Keratinocyte (primary cell): Measurements from ENCODE around the gene PRR20G. TPM values are rescaled to one million over a fixed set of nuclear protein-coding genes. Genes with fewer than 3 reads are reported as not detected.

Source experiments
- DNase-seq: peaks from one replicate; pipeline ENCODE4 v3.0.0-alpha.2; 2011; ENCODE audit warnings: low read depth, missing footprints, low spot score
- FAIRE-seq: peaks from 2 replicates; lab custom pipeline; 2011; peaks lifted over from hg19 to GRCh38; lab: Jason Lieb, UNC
- H2AFZ ChIP-seq: 2 replicates; pipeline ENCODE4 v1.6.0; 2012; ENCODE audit warnings: low read length, control low read depth, inconsistent platforms; ENCODE audit not compliant: control insufficient read depth
- H3K27ac ChIP-seq: 2 replicates; pipeline ENCODE4 v1.5.1; 2011; ENCODE audit warnings: low read length; ENCODE audit not compliant: control insufficient read depth, insufficient read depth
- H3K27me3 ChIP-seq: 3 replicates; pipeline ENCODE4 v1.6.0; 2011; ENCODE audit warnings: low read length; ENCODE audit not compliant: control insufficient read depth, insufficient read depth; ENCODE audit errors: extremely low read depth
- H3K36me3 ChIP-seq, 2 experiments: 2 replicates in 1 of 2; 3 replicates in 1 of 2; pipeline ENCODE4 v1.5.1; 2011; ENCODE audit warnings: low read length in 2 of 2, mild to moderate bottlenecking in 1 of 2; ENCODE audit not compliant: control insufficient read depth in 2 of 2, insufficient read depth in 2 of 2; ENCODE audit errors: extremely low read depth in 1 of 2
- H3K4me1 ChIP-seq: 3 replicates; pipeline ENCODE4 v1.5.1; 2011; ENCODE audit warnings: low read length; ENCODE audit not compliant: control insufficient read depth, insufficient read depth; ENCODE audit errors: extremely low read depth
- H3K4me2 ChIP-seq: 3 replicates; pipeline ENCODE4 v1.6.0; 2011; ENCODE audit warnings: low read depth, low read length; ENCODE audit not compliant: control insufficient read depth, insufficient read depth; ENCODE audit errors: extremely low read depth
- H3K4me3 ChIP-seq, 3 experiments: fragments of 200-600 bp in 1 of 3; sonication (generic) in 1 of 3; 2 replicates in 2 of 3; 3 replicates in 1 of 3; pipeline ENCODE4 v1.5.1; 2011 to 2016; ENCODE audit warnings: low read length in 3 of 3, mild to moderate bottlenecking in 3 of 3, control low read depth in 2 of 3, inconsistent platforms in 1 of 3, low read depth in 1 of 3, mixed read lengths in 1 of 3, mixed run types in 1 of 3, moderate library complexity in 1 of 3; ENCODE audit not compliant: control insufficient read depth in 2 of 3, insufficient read depth in 2 of 3; ENCODE audit errors: extremely low read depth in 1 of 3
- H3K79me2 ChIP-seq: 2 replicates; pipeline ENCODE4 v1.6.0; 2012; ENCODE audit warnings: low read length; ENCODE audit not compliant: control insufficient read depth, insufficient read depth
- H3K9ac ChIP-seq: 3 replicates; pipeline ENCODE4 v1.6.0; 2011; ENCODE audit warnings: low read length; ENCODE audit not compliant: control insufficient read depth, insufficient read depth; ENCODE audit errors: extremely low read depth
- H3K9me1 ChIP-seq: 3 replicates; pipeline ENCODE4 v1.6.0; 2011; ENCODE audit warnings: low read length; ENCODE audit not compliant: control insufficient read depth, insufficient read depth; ENCODE audit errors: extremely low read depth
- H3K9me3 ChIP-seq: 2 replicates; pipeline ENCODE4 v1.5.1; 2012; ENCODE audit warnings: low read depth, low read length; ENCODE audit not compliant: control insufficient read depth
- H4K20me1 ChIP-seq: 3 replicates; pipeline ENCODE4 v1.6.0; 2011; ENCODE audit warnings: low read length; ENCODE audit not compliant: control insufficient read depth, insufficient read depth; ENCODE audit errors: extremely low read depth
- EZH2 ChIP-seq: IDR thresholded peaks from one replicate; pipeline ENCODE4 v1.6.1; 2012; ENCODE audit warnings: inconsistent platforms, mild to moderate bottlenecking, low read length, moderate library complexity
- dilution Hi-C: fragments of 300-500 bp; cut with MboI; formaldehyde crosslinking; loops from one replicate; pipeline ENCODE4 v1.7.0; 2020; ENCODE audit warnings: low sequenced_read_pairs; ENCODE audit not compliant: extremely low pct_ligation_motif_present
- polyA plus RNA-seq, 5 experiments: library from polyadenylated mRNA; depleted of rRNA in 3 of 5; stranded (reverse) in 3 of 5; stranded (forward) in 1 of 5; unstranded in 1 of 5; fragments of >200 nt; gene quantifications; 1 replicate in 1 of 5; 2 replicates in 3 of 5; 3 replicates in 1 of 5; pipeline versions ENCODE4 v1.2.1 to v1.2.3, GENCODE V29; 2011 to 2012; ENCODE audit warnings: missing spikeins in 2 of 5, low read depth in 1 of 5, low replicate concordance in 1 of 5
- TF ChIP-seq, protein P1 (sequence below), 3 experiments: IDR thresholded peaks in 1 of 3; conservative IDR thresholded peaks in 1 of 3; optimal IDR thresholded peaks in 1 of 3; 2 replicates in 2 of 3; 3 replicates in 1 of 3; pipeline versions ENCODE3 to v1.5.1; 2011; ENCODE audit warnings: low read length in 3 of 3, mild to moderate bottlenecking in 3 of 3, moderate library complexity in 2 of 3, control low read depth in 1 of 3, inconsistent platforms in 1 of 3; ENCODE audit not compliant: insufficient read depth in 2 of 3; ENCODE audit errors: extremely low read depth in 1 of 3

PRR20G gene
- polyA plus RNA-seq, 1 donor (not counting 4 experiments of a cell fraction or from before 2014, with no cell fraction given), result not detected

DNA sequence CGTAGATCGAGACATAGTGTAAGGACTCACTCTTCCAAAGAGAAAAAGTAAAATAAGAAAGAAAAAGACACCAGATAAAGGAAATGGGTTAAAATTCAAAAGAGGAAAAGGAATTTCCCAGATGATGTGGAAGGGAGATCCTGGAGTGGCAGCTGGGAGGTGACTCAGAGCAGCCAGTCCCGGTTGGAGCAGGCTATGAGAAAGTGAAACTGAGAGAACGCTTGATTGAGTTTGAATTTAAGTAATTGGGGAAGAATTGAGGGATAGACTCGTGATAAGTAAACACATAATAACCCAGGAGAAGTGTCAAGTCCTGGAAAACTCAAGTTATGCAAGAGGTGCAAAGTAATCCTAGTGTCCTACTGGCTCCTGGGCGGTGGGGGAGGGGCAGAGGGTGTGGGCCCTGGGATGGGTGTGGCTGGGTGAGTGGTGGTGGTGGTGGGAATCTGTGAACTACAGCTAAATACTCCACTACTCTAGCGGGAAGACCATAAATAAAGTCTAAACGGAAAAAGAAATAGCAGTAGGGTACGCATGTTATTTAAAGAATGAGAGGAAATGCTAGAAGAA lies 1.2 kb downstream of the PRR20G start:
- Histone ChIP-seq H3K4me3 (peak overlapping the region; percentile 5 to 50 (median 46)), H3K79me2 (no peaks in the 10 kb centered on the region), H3K4me2 (peak overlapping the region; percentile 74), H3K27me3 (no peaks in the 10 kb centered on the region), H3K9me1 (no peaks in the 10 kb centered on the region), H3K27ac (peak overlapping the region; percentile 76), H4K20me1 (no peaks in the 10 kb centered on the region), H3K9me3 (no peaks in the 10 kb centered on the region), H3K9ac (peak overlapping the region; percentile 66), H3K36me3 (no peaks in the 10 kb centered on the region), H3K4me1 (peaks cover 9% of the 10 kb centered on the region), H2AFZ (peak overlapping the region; percentile 83)
- TF ChIP-seq EZH2, result no peak
- TF ChIP-seq, protein P1, sequence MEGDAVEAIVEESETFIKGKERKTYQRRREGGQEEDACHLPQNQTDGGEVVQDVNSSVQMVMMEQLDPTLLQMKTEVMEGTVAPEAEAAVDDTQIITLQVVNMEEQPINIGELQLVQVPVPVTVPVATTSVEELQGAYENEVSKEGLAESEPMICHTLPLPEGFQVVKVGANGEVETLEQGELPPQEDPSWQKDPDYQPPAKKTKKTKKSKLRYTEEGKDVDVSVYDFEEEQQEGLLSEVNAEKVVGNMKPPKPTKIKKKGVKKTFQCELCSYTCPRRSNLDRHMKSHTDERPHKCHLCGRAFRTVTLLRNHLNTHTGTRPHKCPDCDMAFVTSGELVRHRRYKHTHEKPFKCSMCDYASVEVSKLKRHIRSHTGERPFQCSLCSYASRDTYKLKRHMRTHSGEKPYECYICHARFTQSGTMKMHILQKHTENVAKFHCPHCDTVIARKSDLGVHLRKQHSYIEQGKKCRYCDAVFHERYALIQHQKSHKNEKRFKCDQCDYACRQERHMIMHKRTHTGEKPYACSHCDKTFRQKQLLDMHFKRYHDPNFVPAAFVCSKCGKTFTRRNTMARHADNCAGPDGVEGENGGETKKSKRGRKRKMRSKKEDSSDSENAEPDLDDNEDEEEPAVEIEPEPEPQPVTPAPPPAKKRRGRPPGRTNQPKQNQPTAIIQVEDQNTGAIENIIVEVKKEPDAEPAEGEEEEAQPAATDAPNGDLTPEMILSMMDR (optimal IDR thresholded peaks at IDR 0.05 in 1 of 3, IDR thresholded peaks at IDR 0.05 in 1 of 3, conservative IDR thresholded peaks at IDR 0.05 in 1 of 3; ENCODE audit: extremely low read depth in 1 of 3, insufficient read depth in 2 of 3, low read length in 3 of 3), result no peak
- peak; percentile 76 for FAIRE-seq
- no peak for DNase-seq
- dilution Hi-C loops, result no loop called here

DNA sequence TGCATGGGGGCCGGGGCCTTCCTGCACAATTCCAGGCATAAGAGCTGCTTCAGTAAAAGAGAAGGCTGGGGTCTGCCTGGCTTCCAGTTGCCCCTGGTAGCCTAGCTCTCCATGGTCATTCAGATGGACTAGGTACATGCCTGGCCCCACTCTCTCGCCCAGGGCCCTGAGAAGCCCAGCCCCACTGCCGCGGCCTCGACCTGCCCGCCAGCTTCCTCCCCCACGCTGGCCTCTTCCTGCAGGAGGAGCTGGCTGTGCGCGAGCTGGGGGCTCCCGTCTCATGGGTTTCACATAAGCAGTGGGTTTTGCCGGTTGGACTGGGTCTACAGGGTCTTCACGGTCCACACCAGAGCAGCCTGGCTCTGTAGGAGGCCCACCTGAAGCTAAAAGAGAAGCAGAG lies 3.6 kb downstream of the PRR20G start:
- no peak overlapping the region for H2AFZ ChIP-seq
- H3K4me2 ChIP-seq, result no peak overlapping the region
- peaks cover 9% of the 10 kb centered on the region for H3K4me1 ChIP-seq
- FAIRE-seq (no peak), DNase-seq (no peak)
- dilution Hi-C loops, result no loop called here
- H3K9me1 ChIP-seq, result no peaks in the 10 kb centered on the region
- no peak overlapping the region for H3K9ac ChIP-seq
- no peak for TF ChIP-seq EZH2
- TF ChIP-seq, protein P1 (optimal IDR thresholded peaks at IDR 0.05 in 1 of 3, IDR thresholded peaks at IDR 0.05 in 1 of 3, conservative IDR thresholded peaks at IDR 0.05 in 1 of 3; ENCODE audit: extremely low read depth in 1 of 3, insufficient read depth in 2 of 3, low read length in 3 of 3), result no peak
- H3K79me2 ChIP-seq, result no peaks in the 10 kb centered on the region
- H3K27ac ChIP-seq, result no peak overlapping the region
- H3K27me3 ChIP-seq, result no peaks in the 10 kb centered on the region
- no peaks in the 10 kb centered on the region for H3K36me3 ChIP-seq
- H3K9me3 ChIP-seq, result no peaks in the 10 kb centered on the region
- no peak overlapping the region for H3K4me3 ChIP-seq
- no peaks in the 10 kb centered on the region for H4K20me1 ChIP-seq
